Esophagus muscularis mucosa (tissue), 4 donors: ENCODE results near the gene TANC1. TPM values are rescaled to one million over a fixed set of nuclear protein-coding genes. Genes with fewer than 3 reads are reported as not detected.

ENCODE experiments used
- DNase-seq: peaks from one replicate; pipeline ENCODE4 v3.0.0-alpha.2; 2017; ENCODE audit errors: extremely low spot score
- H3K27ac ChIP-seq, 4 donors: fragments of 200-600 bp; sonication (generic); replicated peaks in 1 of 4; 1 replicate in 3 of 4; 2 replicates in 1 of 4; pipeline ENCODE4 v1.5.1; 2016 to 2019; ENCODE audit warnings: mild to moderate bottlenecking in 1 of 4
- H3K27me3 ChIP-seq, 4 donors: fragments of 200-600 bp; sonication (generic); one replicate each; pipeline versions ENCODE4 v1.5.1 to v1.6.0; 2016 to 2019
- H3K36me3 ChIP-seq, 4 donors: fragments of 200-600 bp; sonication (generic); one replicate each; pipeline ENCODE4 v1.5.1; 2016 to 2019
- H3K4me1 ChIP-seq, 4 donors: fragments of 200-600 bp; sonication (generic); one replicate each; pipeline ENCODE4 v1.5.1; 2016 to 2019
- H3K4me3 ChIP-seq, 4 donors: fragments of 200-600 bp; sonication (generic); 1 replicate in 2 of 4; 2 replicates in 2 of 4; pipeline ENCODE4 v1.5.1; 2016 to 2019; ENCODE audit warnings: mild to moderate bottlenecking in 4 of 4, moderate library complexity in 1 of 4
- H3K9me3 ChIP-seq, 4 donors: fragments of 200-600 bp; sonication (generic); 1 replicate in 3 of 4; 2 replicates in 1 of 4; pipeline ENCODE4 v1.5.1; 2016 to 2019
- EP300 ChIP-seq: sonication (generic); formaldehyde crosslinking; IDR thresholded peaks from one replicate; pipeline ENCODE4 v1.6.1; 2017; ENCODE audit warnings: antibody characterized with exemption
- POLR2A ChIP-seq: fragments of 450-650 bp; IDR thresholded peaks from one replicate; pipeline ENCODE4 v1.6.1; 2017; ENCODE audit warnings: antibody characterized with exemption, moderate library complexity, mild to moderate bottlenecking, low read depth
- POLR2AphosphoS5 ChIP-seq, 2 donors: sonication (generic); formaldehyde crosslinking; IDR thresholded peaks; one replicate each; pipeline ENCODE4 v1.6.1; 2017; ENCODE audit warnings: antibody characterized with exemption in 2 of 2
- WGBS: methylation state at CpG from one replicate; pipeline ENCODE4 v1.1.5; 2018; 5-methylcytosine and 5-hydroxymethylcytosine counted together
- intact Hi-C: fragments of 100-400 bp; cut with DNase I; formaldehyde crosslinking; loops from one replicate; pipeline ENCODE4 v1.15.1; 2023
- total RNA-seq, 4 donors: library from RNA; depleted of rRNA; stranded (reverse); fragments of >200 nt; gene quantifications; one replicate each; pipeline versions ENCODE4 v1.1.0 to v1.2.1, GENCODE V29; 2016
- TF ChIP-seq, protein P1 (sequence below), 3 experiments: fragments of 200-600 bp in 2 of 3; fragments of 450-650 bp in 1 of 3; sonication (generic) in 2 of 3; IDR thresholded peaks; one replicate each; pipeline ENCODE4 v1.5.1; 2017 to 2019; ENCODE audit warnings: antibody characterized with exemption in 3 of 3, mild to moderate bottlenecking in 2 of 3, moderate library complexity in 1 of 3

The TANC1 gene
- total RNA-seq, 4 donors from 2014 or later: 34.3 to 54.0 (median 52.9) TPM

DNA sequence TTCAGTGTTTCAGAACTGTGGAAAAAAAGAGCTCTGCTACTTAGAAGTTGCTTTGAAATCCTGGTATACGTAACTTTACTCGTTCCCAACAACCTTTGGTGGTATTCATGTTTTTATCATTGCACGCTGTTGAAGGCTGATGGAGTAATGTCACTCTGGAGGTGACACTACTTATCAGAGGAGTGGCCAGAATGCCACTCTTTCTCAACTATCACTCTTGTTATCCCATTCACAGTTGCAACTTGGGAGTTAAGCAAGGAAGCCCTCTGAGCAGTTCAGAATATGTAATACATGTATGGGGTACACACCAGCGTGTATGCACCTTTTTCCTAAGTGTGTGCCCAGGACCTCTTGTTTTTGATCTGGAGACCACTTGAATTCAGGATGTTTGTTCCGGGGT, 53.6 kb downstream of the TANC1 start:
- Histone ChIP-seq H3K27me3 (no peaks in the 10 kb centered on the region), H3K4me1 (peaks cover 26 to 43% (median 35%) of the 10 kb centered on the region in 4 donors), H3K9me3 (no peaks in the 10 kb centered on the region), H3K4me3 (no peak overlapping the region), H3K27ac (no peak overlapping the region), H3K36me3 (no peaks in the 10 kb centered on the region)
- WGBS: 76% methylated on average over 5 of the region's 5 CpGs
- intact Hi-C loops: no loop called here
- TF ChIP-seq POLR2A: no peak
- no peak for TF ChIP-seq EP300
- TF ChIP-seq, protein P1, sequence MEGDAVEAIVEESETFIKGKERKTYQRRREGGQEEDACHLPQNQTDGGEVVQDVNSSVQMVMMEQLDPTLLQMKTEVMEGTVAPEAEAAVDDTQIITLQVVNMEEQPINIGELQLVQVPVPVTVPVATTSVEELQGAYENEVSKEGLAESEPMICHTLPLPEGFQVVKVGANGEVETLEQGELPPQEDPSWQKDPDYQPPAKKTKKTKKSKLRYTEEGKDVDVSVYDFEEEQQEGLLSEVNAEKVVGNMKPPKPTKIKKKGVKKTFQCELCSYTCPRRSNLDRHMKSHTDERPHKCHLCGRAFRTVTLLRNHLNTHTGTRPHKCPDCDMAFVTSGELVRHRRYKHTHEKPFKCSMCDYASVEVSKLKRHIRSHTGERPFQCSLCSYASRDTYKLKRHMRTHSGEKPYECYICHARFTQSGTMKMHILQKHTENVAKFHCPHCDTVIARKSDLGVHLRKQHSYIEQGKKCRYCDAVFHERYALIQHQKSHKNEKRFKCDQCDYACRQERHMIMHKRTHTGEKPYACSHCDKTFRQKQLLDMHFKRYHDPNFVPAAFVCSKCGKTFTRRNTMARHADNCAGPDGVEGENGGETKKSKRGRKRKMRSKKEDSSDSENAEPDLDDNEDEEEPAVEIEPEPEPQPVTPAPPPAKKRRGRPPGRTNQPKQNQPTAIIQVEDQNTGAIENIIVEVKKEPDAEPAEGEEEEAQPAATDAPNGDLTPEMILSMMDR (IDR thresholded peaks at IDR 0.05): no peak
- TF ChIP-seq POLR2AphosphoS5 (IDR thresholded peaks at IDR 0.05): no peak
- no peak for DNase-seq

DNA sequence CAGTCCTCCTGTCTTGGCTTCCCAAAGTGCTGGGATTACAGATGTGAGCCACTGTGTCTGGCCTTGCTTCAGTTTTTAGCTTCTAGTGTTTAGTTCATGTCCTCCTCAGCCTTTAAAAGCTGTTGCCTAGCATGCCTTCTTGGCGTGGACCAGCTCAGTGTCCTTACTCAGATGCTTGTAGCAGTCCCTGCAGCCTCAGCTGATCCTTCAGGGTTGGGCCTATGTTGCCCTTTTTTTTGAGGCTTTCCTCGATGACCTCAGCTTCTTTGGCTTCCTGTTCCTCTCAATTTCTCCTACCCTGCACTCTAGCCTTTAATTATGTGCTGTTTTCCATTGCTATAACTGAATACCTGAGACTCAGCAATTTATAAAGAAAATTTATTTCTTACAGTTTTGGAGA, 57.7 kb downstream of the TANC1 start:
- intact Hi-C loops: no loop called here

DNA sequence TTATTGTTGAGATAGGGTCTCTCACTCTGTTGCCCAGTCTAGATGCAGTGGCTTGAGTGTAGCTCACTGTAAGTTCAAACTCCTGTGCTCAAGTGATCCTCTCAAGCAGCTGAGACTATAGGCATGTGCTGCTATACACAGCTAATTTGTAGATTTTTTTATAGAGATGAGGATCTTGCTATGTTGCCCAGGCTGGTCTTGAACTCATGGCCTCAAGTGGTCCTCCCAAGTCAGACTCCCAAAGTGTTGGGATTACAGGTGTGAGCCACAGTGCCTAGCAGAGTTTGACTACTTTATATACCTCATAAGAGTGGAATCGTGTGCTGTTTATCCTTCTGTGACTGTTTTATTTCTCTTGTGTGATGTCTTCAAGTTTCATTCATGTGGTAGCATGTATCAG, 60.3 kb downstream of the TANC1 start:
- intact Hi-C loops: no loop called here

More for the DNA sequence above, 57.7 kb downstream of the TANC1 start:
- Histone ChIP-seq H3K4me3 (no peak overlapping the region), H3K36me3 (no peaks in the 10 kb centered on the region), H3K27ac (no peak overlapping the region), H3K4me1 (peaks cover 28 to 53% (median 47%) of the 10 kb centered on the region in 4 donors), H3K27me3 (no peaks in the 10 kb centered on the region), H3K9me3 (no peaks in the 10 kb centered on the region)
- TF ChIP-seq POLR2A: no peak
- no peak for TF ChIP-seq EP300
- TF ChIP-seq POLR2AphosphoS5 (IDR thresholded peaks at IDR 0.05): no peak
- TF ChIP-seq, protein P1 (IDR thresholded peaks at IDR 0.05): no peak
- WGBS: 51% methylated on average over 2 of the region's 2 CpGs
- no peak for DNase-seq

DNA sequence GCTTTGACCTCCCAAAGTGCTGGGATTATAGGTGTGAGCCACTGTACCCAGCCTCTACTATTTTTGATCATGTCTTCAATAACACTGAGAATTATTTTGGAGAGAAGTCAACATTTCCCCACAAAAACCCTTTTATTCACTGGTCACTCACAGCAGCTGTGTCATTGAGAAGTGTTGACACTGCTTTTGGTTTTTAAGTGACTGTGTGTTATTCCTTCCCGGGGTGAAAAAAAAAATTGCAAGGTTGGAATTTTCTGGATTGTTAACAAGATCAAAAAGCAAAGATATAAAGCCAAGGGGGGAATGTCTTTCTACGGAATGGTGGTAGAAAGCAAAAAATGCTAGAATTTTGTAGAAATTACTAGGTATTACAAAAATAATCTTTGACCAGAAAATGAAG, 61.5 kb downstream of the TANC1 start:
- 35% methylated on average over 2 of the region's 2 CpGs for WGBS
- Histone ChIP-seq H3K4me3 (no peak overlapping the region), H3K9me3 (no peaks in the 10 kb centered on the region), H3K4me1 (peaks cover 39 to 59% (median 47%) of the 10 kb centered on the region in 4 donors), H3K27me3 (no peaks in the 10 kb centered on the region), H3K36me3 (no peaks in the 10 kb centered on the region), H3K27ac (no peak overlapping the region)
- intact Hi-C loops: loop anchor here (10.0 kb wide), 1 partner anchor 125 kb away; no protein-coding TSS in a partner anchor
- TF ChIP-seq EP300: no peak
- TF ChIP-seq POLR2AphosphoS5 (IDR thresholded peaks at IDR 0.05): no peak
- TF ChIP-seq, protein P1 (IDR thresholded peaks at IDR 0.05): no peak
- TF ChIP-seq POLR2A: no peak
- no peak for DNase-seq

More for the DNA sequence above, 60.3 kb downstream of the TANC1 start:
- Histone ChIP-seq H3K9me3 (no peaks in the 10 kb centered on the region), H3K27ac (no peak overlapping the region), H3K36me3 (no peaks in the 10 kb centered on the region), H3K4me3 (no peak overlapping the region), H3K4me1 (peaks cover 44 to 62% (median 52%) of the 10 kb centered on the region in 4 donors), H3K27me3 (no peaks in the 10 kb centered on the region)
- 92% methylated on average over 1 of the region's 1 CpG for WGBS
- TF ChIP-seq, protein P1 (IDR thresholded peaks at IDR 0.05): no peak
- TF ChIP-seq POLR2A (no peak), POLR2AphosphoS5 (IDR thresholded peaks at IDR 0.05) (no peak), EP300 (no peak)
- DNase-seq: no peak
